ENCODE measurements around the gene ASTL.

- no peak for TF ChIP-seq CTCF (IDR thresholded peaks at IDR 0.05)
- TF ChIP-seq TCF7L2 (IDR thresholded peaks at IDR 0.05; ENCODE audit: low read depth, low read length) = no peak
- no peak for TF ChIP-seq SIN3A (IDR thresholded peaks at IDR 0.05; ENCODE audit: borderline replicate concordance, insufficient read depth, low read depth, low read length)
- TF ChIP-seq POLR2AphosphoS5 (IDR thresholded peaks at IDR 0.05; ENCODE audit: low read depth, low read length) = no peak
Measured at GRCh38 chr2:96120991-96121390, 17.3 kb downstream of the ASTL start.

Data from Panc1 (cell line).